Activated CD4-positive, alpha-beta T cell treated with anti-CD3 and anti-CD28 coated beads, Interleukin-2, amount 10 ng/mL, durations not matched to agents 24 days and 14 days (primary cell): Measurements from ENCODE around the gene TBCCD1. TPM values are rescaled to one million over a fixed set of nuclear protein-coding genes. Genes with fewer than 3 reads are reported as not detected.

Source experiments
- DNase-seq: peaks from one replicate; pipeline ENCODE4 v3.0.0; 2022
- H3K27ac Mint-ChIP-seq: one replicate; pipeline ENCODE4 v1.8.0; 2022; ENCODE audit warnings: mild to moderate bottlenecking, mixed read lengths
- H3K27me3 Mint-ChIP-seq: one replicate; pipeline ENCODE4 v1.8.0; 2022; ENCODE audit warnings: mixed read lengths
- H3K36me3 Mint-ChIP-seq: one replicate; pipeline ENCODE4 v1.8.0; 2022; ENCODE audit warnings: low read depth, mild to moderate bottlenecking, mixed read lengths
- H3K4me1 Mint-ChIP-seq: one replicate; pipeline ENCODE4 v1.8.0; 2021; ENCODE audit warnings: mixed read lengths
- H3K4me3 Mint-ChIP-seq: one replicate; pipeline ENCODE4 v1.8.0; 2022; ENCODE audit warnings: mild to moderate bottlenecking, moderate library complexity, mixed read lengths
- H3K9me3 Mint-ChIP-seq: one replicate; pipeline ENCODE4 v1.8.0; 2021; ENCODE audit warnings: mixed read lengths
- intact Hi-C: fragments of 100-400 bp; cut with micrococcal nuclease; formaldehyde crosslinking; loops from one replicate; pipeline ENCODE4 v1.15.1; 2023
- total RNA-seq: library from RNA; stranded (reverse); gene quantifications from 2 replicates; pipeline ENCODE4 v1.2.3, GENCODE V29; 2022

TBCCD1 gene
- total RNA-seq, 1 donor from 2014 or later = 21.4 TPM

DNA sequence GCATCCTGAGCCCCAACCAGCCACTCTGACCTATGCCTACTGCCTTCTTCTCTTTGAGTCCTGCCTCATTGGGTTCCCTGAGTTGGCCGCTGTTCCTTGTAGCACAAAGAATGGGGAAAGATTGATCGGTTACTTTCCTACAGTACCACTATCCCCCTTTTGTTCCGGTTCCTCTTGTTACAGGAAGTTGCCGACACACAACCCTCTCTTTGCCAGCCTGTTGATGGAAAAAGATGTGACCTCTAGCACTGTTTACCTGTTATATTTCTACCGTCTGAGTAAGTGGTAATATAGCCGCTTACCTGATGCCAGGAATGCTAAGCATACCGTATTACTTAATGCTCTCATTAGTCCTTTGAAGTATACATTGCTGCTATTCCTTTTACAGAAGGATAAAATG is 36.0 kb upstream of the TBCCD1 start:
- Mint-ChIP-seq H3K4me3 (no peak overlapping the region), H3K27ac (no peak overlapping the region), H3K36me3 (no peaks in the 10 kb centered on the region), H3K27me3 (peaks cover 9% of the 10 kb centered on the region), H3K4me1 (no peaks in the 10 kb centered on the region), H3K9me3 (no peaks in the 10 kb centered on the region)
- no peak for DNase-seq
- intact Hi-C loops = no loop called here

- H3K27me3 Mint-ChIP-seq = peaks cover 9% of the 10 kb centered on the region
- no peak overlapping the region for H3K27ac Mint-ChIP-seq
- H3K9me3 Mint-ChIP-seq = no peaks in the 10 kb centered on the region
- H3K36me3 Mint-ChIP-seq = no peaks in the 10 kb centered on the region
- no peaks in the 10 kb centered on the region for H3K4me1 Mint-ChIP-seq
- intact Hi-C loops = no loop called here
- H3K4me3 Mint-ChIP-seq = no peak overlapping the region
- DNase-seq = no peak
Measured at GRCh38 chr3:186600896-186601295, 33.8 kb upstream of the TBCCD1 start.

DNA sequence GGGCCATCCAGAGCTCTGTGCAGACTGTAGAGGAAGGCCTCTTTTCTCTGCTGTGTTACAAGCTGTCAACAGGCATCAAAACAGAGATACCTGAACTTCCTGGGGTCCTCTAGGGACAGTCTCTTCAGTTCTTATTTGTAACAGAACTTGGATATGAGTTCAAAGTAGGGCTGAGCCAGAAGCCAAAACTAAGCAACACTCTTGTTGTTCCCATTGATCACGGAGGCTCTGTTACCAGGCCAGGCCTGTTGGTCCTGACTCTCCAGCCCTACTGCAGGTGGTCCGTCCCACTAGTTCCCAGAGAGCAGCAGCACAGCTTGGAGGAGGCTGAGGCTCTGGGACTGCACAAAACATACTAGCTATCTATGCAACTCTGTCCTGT is 32.6 kb upstream of the TBCCD1 start:
- H3K9me3 Mint-ChIP-seq = no peaks in the 10 kb centered on the region
- H3K4me1 Mint-ChIP-seq = no peaks in the 10 kb centered on the region
- no peak for DNase-seq
- intact Hi-C loops = no loop called here
- no peak overlapping the region for H3K4me3 Mint-ChIP-seq
- H3K27ac Mint-ChIP-seq = no peak overlapping the region
- no peaks in the 10 kb centered on the region for H3K36me3 Mint-ChIP-seq
- H3K27me3 Mint-ChIP-seq = peaks cover 5% of the 10 kb centered on the region

DNA sequence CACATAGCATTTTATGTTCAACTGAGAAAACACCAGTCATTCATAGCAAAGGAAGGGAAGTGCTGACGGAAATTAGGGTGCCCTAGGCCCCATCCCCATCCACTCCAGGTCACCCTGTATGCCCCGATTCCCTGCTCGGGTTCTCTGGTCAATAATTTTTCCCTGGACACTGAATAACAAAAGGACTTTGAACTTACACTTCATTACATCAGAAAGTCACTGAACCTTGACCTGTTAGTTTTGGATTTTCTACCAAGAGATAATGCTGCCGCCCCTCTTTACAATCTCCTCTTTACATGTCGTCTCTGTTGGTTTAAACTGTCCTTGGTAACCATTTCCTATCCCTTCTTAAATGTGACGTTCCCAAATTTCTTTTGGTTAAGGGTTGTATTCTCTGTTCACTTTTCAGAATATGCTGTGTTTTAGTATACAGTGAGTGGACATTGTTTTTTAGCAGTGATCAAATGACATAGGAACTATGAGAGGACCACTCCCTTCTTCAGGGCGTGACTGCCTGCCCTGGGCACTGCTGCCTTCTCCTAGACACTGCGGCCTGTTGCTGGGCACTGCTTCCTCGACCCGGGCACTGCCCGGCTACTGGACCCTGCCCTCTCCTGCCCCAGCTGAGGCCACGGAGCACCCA is 32.1 kb upstream of the TBCCD1 start:
- Mint-ChIP-seq H3K4me3 (no peak overlapping the region), H3K27ac (no peak overlapping the region), H3K36me3 (no peaks in the 10 kb centered on the region), H3K27me3 (peaks cover 5% of the 10 kb centered on the region), H3K9me3 (no peaks in the 10 kb centered on the region), H3K4me1 (no peaks in the 10 kb centered on the region)
- no peak for DNase-seq
- intact Hi-C loops = no loop called here

- H3K27ac Mint-ChIP-seq = no peak overlapping the region
- H3K9me3 Mint-ChIP-seq = no peaks in the 10 kb centered on the region
- intact Hi-C loops = no loop called here
- H3K4me1 Mint-ChIP-seq = no peaks in the 10 kb centered on the region
- no peak overlapping the region for H3K4me3 Mint-ChIP-seq
- DNase-seq = no peak
- H3K36me3 Mint-ChIP-seq = no peaks in the 10 kb centered on the region
- peaks cover 3% of the 10 kb centered on the region for H3K27me3 Mint-ChIP-seq
Measured at GRCh38 chr3:186598794-186599141, 31.6 kb upstream of the TBCCD1 start.

DNA sequence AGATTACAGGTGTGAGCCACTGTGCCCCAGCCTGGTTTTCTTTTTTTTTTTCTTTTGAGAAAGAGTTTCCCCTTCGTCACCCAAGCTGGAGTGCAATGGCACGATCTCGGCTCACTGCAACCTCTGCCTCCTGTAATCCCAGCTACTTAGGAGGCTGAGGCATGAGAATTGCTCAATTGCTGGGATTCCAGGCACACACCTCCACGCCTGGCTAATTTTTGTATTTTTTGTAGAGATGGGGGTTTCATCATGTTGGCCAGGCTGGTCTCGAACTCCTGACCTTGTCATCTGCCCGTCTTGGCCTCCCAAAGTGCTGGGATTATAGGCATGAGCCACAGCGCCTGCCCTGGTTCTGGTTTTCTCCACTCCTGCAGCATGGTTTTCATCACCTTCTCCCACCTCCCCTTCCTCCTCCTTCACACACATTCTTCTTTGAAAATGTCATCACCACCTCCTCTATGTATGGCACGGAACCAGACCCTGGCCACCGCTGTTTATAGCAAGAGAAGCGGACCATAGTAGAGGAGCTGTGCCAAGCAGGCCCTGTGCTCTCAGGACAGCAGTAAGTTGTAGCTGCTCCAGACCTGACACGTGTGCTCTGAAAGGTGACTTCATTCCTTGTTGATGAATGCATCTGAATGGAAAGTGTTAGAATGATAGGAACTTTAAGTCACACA is 31.1 kb upstream of the TBCCD1 start:
- no peaks in the 10 kb centered on the region for H3K9me3 Mint-ChIP-seq
- H3K27me3 Mint-ChIP-seq = peaks cover 3% of the 10 kb centered on the region
- no peaks in the 10 kb centered on the region for H3K36me3 Mint-ChIP-seq
- H3K27ac Mint-ChIP-seq = no peak overlapping the region
- H3K4me1 Mint-ChIP-seq = no peaks in the 10 kb centered on the region
- no peak for DNase-seq
- H3K4me3 Mint-ChIP-seq = no peak overlapping the region
- intact Hi-C loops = no loop called here

GRCh38 chr3:186596568-186597287 is 29.6 kb upstream of the TBCCD1 start:
- Mint-ChIP-seq H3K4me1 (no peaks in the 10 kb centered on the region), H3K27ac (no peak overlapping the region), H3K4me3 (no peak overlapping the region), H3K36me3 (no peaks in the 10 kb centered on the region), H3K27me3 (no peaks in the 10 kb centered on the region), H3K9me3 (no peaks in the 10 kb centered on the region)
- DNase-seq = no peak
- intact Hi-C loops = no loop called here

DNA sequence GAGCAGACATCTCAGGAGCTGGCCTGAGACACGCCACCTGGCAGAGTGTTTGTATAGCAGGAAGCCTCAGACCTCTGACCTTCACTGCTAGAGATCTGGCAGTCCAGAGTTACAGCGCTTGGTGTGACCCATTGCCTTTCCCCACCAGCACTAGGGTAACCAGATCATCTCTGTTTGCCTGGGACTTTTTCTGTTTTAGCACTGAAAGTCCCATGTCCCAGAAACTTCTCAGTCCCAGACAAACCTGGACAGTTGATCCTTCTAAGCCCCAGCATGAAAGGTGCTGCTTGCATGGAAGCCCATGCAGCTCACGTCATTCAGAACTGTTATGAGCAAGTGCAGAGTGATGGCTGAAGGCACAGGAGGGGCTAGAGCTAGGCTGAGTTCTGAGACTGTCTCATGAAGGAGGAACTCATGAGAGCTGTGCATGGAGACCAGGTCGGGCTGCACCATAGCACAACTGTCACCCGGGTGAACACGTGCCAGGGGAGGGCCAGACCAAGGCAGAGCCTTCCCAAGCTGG is 27.5 kb upstream of the TBCCD1 start:
- intact Hi-C loops = no loop called here
- no peak overlapping the region for H3K4me3 Mint-ChIP-seq
- H3K27ac Mint-ChIP-seq = no peak overlapping the region
- H3K27me3 Mint-ChIP-seq = no peaks in the 10 kb centered on the region
- no peak for DNase-seq
- peaks cover 11% of the 10 kb centered on the region for H3K4me1 Mint-ChIP-seq
- no peaks in the 10 kb centered on the region for H3K36me3 Mint-ChIP-seq
- H3K9me3 Mint-ChIP-seq = no peaks in the 10 kb centered on the region

DNA sequence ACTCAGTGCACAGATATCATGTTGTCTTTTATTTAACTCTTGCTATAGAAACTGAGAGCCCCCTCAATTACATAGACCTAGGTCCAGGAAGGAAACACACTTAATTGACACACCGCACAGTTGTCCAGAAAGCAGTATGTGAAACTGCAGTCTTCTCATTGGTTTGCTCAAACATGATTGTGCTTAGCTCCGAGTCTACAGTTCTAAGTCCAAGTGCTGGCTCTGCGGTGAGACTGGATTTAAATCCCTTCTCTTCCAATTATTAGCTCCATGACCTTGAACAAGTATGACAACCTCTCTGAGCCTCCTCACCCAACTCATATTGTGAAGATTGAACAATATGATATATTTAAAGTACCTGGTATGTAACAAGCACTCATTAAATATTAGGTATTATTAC is 26.7 kb upstream of the TBCCD1 start:
- DNase-seq = no peak
- no peaks in the 10 kb centered on the region for H3K27me3 Mint-ChIP-seq
- intact Hi-C loops = no loop called here
- peaks cover 15% of the 10 kb centered on the region for H3K4me1 Mint-ChIP-seq
- no peak overlapping the region for H3K27ac Mint-ChIP-seq
- no peak overlapping the region for H3K4me3 Mint-ChIP-seq
- no peaks in the 10 kb centered on the region for H3K36me3 Mint-ChIP-seq
- no peaks in the 10 kb centered on the region for H3K9me3 Mint-ChIP-seq

- DNase-seq = no peak
- peaks cover 22% of the 10 kb centered on the region for H3K4me1 Mint-ChIP-seq
- H3K27ac Mint-ChIP-seq = no peak overlapping the region
- no peaks in the 10 kb centered on the region for H3K27me3 Mint-ChIP-seq
- intact Hi-C loops = no loop called here
- no peaks in the 10 kb centered on the region for H3K9me3 Mint-ChIP-seq
- peaks cover 4% of the 10 kb centered on the region for H3K36me3 Mint-ChIP-seq
- no peak overlapping the region for H3K4me3 Mint-ChIP-seq
Measured at GRCh38 chr3:186592682-186593081, 25.5 kb upstream of the TBCCD1 start.

DNA sequence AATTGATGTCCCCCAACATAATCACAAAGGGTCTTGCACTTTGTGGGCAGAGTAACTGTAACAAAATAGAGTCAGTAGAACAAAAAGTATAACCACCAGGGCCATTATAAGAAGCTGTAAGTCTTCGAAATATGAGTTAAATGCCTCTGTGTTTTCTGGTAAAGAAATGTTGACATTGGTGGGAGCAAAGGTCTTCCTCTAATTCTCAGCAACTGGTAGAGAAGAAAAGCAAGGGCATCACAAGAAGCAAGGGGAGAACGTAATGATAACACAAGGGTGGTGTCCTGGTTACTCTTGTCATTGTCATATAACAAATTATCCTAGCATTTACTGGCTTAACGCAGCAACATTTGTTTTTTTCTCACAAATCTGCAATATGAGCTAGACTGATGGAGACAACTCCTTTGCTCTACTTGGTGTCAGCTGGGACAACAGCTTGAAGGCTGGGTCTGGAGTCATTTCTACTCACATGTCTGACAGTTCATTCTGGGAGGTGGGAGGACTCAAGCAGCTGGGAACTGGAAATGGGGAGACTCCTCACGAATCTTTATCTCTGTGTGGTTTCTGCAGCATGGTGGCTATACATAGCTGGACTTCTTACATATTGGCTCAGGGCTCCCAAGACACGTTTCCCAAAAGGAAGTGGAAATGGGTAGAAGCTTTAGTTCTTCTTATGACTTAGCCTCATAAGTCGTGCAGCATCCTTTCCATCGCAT is 23.6 kb upstream of the TBCCD1 start:
- Mint-ChIP-seq H3K27ac (no peak overlapping the region), H3K4me1 (peaks cover 22% of the 10 kb centered on the region), H3K9me3 (no peaks in the 10 kb centered on the region), H3K4me3 (no peak overlapping the region), H3K27me3 (no peaks in the 10 kb centered on the region), H3K36me3 (peaks cover 8% of the 10 kb centered on the region)
- intact Hi-C loops = no loop called here
- DNase-seq = no peak

DNA sequence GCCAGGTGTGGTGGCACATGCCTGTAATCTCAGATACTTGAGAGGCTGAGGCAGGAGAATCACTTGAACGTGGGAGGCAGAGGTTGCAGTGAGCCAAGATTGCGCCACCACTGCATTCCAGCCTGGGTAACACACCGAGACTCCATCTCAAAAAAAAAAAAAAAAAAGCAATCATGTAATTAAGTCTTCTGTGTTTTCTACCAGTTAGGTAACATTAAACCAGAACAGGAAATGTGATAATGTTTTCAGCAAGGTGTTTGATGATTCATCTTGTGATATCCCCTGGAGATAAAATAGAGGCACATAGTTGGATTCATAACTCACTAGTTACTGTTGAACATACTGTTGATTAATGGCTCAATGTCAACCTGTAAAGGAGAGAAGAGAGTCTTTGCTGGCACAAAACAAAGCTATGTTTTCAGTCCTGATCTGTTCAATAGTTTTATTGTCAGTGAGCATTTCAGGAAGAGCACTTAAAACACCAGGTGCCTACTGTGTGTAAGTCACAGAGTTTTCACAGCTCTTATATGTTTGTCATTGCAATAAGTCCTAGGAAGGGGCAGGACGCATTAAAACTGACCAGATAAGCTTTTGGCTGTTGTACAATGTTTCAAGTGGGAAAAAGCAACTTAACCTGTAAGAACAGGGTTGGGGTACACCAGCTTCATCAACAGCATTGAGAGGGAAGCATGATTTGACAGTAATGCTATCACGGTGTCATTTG is 22.9 kb upstream of the TBCCD1 start:
- intact Hi-C loops = no loop called here

GRCh38 chr3:186589121-186589520 is 22.0 kb upstream of the TBCCD1 start:
- intact Hi-C loops = no loop called here
- no peak overlapping the region for H3K4me3 Mint-ChIP-seq
- peaks cover 22% of the 10 kb centered on the region for H3K4me1 Mint-ChIP-seq
- DNase-seq = no peak
- H3K27ac Mint-ChIP-seq = no peak overlapping the region
- H3K36me3 Mint-ChIP-seq = peaks cover 24% of the 10 kb centered on the region
- no peaks in the 10 kb centered on the region for H3K9me3 Mint-ChIP-seq
- H3K27me3 Mint-ChIP-seq = no peaks in the 10 kb centered on the region

More for the DNA sequence above, 22.9 kb upstream of the TBCCD1 start:
- H3K27ac Mint-ChIP-seq = no peak overlapping the region
- no peaks in the 10 kb centered on the region for H3K27me3 Mint-ChIP-seq
- no peak for DNase-seq
- peaks cover 22% of the 10 kb centered on the region for H3K4me1 Mint-ChIP-seq
- H3K4me3 Mint-ChIP-seq = no peak overlapping the region
- no peaks in the 10 kb centered on the region for H3K9me3 Mint-ChIP-seq
- H3K36me3 Mint-ChIP-seq = peaks cover 15% of the 10 kb centered on the region
